GM18951 (cell line): Measurements from ENCODE around the gene LTBP1.

Experiments
- POLR2A ChIP-seq: IDR thresholded peaks from 4 replicates; pipeline ENCODE4 v1.6.1; 2011; ENCODE audit warnings: mild to moderate bottlenecking; ENCODE audit not compliant: insufficient read length, insufficient read depth; ENCODE audit errors: extremely low read depth
- in situ Hi-C: fragments of 300-500 bp; cut with MboI; formaldehyde crosslinking; loops from one replicate; pipeline ENCODE4 v1.12.0; 2022; ENCODE audit warnings: low sequenced_read_pairs, mixed read lengths, inconsistent platforms; ENCODE audit not compliant: unreplicated experiment

The LTBP1 gene

DNA sequence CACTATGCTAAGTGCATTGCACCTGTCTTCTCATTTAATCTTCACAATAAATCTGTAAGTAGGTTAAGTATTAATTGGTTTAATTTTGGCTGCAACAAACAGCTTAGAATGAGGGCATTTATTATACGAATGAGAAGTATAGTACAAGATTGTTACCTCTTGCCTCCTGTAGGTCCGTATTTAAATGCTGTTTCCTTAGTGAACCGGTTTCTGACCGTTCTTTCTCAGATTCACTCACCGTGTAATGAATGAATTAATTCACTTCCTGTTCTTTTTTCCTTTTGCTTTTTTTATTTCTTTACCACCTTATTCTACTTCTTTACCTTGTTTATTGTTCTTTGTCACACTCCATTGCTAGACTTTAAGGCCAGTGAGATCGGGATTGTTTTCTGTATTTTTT lies 375.9 kb downstream of the LTBP1 start:
- no peak for TF ChIP-seq POLR2A
- in situ Hi-C loops = no loop called here

DNA sequence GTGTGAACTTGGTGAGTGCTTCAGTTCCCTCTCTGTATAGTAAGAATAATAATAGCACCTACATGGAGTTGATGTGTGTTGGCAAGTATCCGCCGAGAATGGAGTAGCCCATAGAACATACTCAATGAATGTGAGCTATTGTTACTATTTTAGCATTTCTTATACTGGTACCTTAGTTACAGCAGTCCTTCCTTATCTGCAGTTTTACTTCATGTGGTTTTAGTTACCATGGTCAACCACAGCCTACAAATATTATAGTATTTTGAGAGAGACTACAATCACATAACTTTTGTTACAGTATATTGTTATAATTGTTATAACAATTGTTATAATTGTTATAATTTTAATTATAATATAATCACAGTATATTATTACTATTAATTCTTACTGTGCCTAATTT lies 377.2 kb downstream of the LTBP1 start:
- no peak for TF ChIP-seq POLR2A
- in situ Hi-C loops = no loop called here

DNA sequence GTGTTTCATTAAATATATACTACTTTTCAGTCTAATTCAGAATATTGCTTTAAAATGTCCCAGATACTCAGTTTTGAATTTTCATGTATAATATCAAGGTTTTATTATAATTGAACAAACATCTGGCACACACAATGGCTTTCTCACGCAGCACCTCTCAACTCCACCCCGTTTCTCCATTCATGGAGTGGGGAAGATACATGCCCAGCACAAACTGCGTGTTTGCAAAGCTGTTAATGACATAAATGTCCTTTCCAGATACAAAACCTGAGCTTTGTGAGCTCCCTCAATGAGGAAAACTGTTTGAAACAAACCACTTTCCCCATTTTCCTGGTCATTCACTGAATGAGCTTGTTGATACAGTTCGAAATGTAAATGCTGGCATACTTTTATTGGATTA lies 379.3 kb downstream of the LTBP1 start:
- no peak for TF ChIP-seq POLR2A
- in situ Hi-C loops = no loop called here

DNA sequence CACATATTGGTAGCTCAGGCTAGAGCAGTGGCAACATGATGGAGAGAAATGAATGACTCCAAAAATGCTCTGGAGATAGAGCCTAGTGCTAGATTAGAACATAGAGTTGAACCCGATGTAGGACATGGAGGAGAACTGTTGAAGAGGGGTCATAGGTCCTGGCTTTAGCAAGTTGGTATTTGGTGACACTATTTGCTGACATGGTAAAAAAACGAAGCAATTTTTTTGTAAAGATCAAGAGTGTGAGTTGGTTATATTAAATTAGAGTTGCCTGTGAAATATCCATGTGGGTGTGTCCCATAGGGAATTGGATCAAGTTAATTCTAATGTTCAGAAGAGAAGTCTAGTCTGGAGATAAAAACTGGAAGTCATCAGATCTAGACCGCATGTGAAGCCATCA lies 386.7 kb downstream of the LTBP1 start:
- in situ Hi-C loops = no loop called here
- no peak for TF ChIP-seq POLR2A

DNA sequence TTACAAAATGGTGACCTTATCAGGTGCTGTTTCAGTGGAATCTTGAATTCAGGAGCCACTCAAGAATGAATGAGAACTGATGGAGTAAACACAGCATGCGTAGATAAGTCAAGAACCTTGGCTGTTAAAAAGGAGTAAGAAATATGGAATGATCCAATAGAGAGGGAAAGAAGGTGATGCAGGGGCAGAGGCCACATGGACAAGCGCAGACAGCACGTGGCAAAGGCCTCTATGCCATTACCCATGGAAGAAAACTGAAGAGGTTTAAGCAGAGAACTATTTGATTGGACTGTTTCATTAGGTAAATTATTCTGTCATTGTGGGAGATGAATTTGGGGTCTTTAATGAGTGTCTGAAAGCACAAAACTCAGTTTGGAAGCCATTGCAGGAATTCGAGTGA lies 387.3 kb downstream of the LTBP1 start:
- TF ChIP-seq POLR2A = no peak
- in situ Hi-C loops = no loop called here

DNA sequence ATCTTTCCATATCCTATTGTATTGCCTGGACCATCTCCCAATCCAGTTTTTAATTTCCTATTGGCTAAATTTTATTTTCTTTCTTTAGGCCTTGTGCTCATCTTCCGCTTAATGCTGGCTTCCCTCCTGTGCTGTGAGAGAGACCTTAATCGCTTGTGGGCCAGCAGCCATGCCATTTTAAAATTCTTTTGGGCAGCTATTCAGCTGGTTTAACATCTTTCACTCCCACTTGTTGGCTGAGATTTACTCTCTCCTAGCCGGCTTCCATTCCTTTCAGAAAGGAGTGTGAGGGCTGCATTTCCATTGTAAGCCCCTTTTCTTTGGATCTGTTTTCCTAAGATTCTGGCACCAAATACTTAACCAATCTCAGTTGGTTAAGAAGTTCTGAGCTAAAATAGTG lies 388.8 kb downstream of the LTBP1 start:
- in situ Hi-C loops = no loop called here
- TF ChIP-seq POLR2A = no peak

DNA sequence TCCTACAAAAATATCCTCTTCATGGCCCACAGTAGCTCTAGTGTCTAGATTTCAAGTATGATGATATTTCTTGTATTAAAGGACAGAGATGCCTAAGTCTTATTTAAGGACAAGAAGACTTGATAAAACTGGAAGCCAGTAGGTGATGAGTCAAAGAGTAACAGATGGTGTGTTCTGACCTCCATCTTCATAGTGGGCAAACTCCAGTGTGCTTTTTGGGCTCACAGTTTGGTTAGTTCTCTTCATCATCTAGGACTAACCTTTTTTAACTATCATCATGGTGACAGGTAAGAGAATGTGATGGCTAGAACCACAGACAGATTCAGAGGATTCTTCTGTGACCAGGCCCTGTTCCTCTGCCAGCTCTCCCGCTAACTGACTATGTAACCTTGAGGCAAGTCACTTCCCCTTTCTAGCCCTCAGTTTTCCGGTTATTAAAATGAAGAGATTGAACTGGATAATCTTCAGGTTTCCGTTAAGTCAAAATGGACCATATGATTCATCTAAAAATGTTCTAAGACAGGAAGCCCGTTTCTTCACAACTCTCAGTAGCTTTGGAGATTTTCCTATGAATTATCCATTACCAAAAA lies 389.4 kb downstream of the LTBP1 start:
- in situ Hi-C loops = no loop called here
- TF ChIP-seq POLR2A = no peak

DNA sequence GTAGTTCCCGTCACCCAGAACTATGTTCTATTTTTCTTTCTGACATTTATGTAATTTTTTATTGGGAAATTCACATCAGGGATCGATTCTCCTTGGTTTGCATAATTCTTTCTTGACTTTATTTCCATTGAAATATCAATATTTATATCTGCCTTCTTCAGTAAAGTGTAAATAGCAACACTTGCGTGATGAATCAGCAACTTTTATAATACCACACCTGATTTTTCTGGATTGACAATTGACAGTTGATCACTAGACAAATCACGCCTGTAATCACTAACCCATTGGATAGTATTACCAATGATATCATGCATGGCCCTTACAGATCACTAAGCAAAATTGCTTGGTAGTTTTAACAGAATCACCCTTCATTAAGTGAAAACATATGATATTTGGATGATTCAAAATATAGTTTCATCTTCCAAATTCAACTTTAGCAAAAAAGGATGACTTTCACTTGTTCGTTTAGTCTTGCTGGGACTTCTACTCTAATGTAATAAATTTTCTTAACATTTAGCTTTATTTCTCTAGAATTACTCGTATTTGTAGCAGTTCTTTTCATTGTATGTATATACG lies 390.7 kb downstream of the LTBP1 start:
- no peak for TF ChIP-seq POLR2A
- in situ Hi-C loops = no loop called here

DNA sequence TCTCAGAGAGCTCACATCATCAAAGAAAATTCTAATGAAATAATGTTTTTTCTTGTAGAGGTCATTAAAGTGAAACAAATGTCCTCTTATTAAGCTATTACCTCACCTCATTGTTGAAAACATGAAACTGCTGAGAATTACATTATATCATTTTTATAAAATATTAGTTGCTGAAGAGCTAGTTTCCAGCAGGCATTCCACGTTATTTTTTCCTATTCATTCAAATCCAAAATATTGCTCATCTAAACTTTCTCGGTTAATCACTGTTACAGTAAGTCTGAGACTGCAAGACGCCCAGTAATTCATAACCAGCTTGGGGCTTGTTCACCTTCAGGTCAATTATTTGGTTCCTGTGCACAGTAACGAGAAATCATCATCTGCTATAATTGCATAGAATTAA lies 391.2 kb downstream of the LTBP1 start:
- in situ Hi-C loops = no loop called here
- TF ChIP-seq POLR2A = no peak

DNA sequence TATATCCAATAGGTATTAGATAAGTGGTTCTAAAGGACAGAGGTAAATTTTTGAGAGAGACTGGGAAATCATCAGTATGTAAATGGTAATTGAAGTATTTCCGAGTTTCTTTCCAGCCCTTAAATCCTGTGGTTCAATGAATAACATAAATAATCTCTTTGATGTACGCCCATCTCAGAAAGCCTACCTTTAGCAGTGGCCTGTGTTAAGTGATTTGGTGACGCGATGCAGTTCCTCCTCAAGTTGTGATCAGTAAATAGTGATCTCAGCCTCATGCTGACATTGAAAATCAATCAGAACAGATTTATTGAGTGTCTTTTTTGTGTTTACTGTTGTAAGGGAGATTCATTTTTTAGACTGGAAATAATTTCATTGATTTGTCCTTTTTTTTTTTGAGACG lies 392.5 kb downstream of the LTBP1 start:
- no peak for TF ChIP-seq POLR2A
- in situ Hi-C loops = no loop called here

DNA sequence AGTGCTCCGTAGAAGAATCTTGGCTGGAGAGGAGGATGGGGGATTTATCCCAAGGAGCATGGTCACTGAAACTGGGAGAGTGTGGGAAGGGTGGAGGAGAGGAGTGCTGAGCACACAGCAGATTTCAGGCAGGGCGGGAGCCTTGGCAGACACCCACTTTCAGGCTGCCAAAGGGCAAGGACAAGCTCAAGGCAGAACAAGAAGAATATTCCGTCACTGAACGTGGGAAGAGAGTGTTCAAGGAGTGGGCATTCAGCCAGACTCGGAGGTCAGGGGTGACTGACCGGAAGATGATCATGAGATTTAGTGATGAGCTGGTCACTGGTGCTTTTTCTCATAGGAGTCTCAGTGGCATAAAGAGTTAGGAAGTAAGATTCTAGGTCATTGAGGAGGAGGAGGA lies 393.5 kb downstream of the LTBP1 start:
- TF ChIP-seq POLR2A = no peak
- in situ Hi-C loops = no loop called here

DNA sequence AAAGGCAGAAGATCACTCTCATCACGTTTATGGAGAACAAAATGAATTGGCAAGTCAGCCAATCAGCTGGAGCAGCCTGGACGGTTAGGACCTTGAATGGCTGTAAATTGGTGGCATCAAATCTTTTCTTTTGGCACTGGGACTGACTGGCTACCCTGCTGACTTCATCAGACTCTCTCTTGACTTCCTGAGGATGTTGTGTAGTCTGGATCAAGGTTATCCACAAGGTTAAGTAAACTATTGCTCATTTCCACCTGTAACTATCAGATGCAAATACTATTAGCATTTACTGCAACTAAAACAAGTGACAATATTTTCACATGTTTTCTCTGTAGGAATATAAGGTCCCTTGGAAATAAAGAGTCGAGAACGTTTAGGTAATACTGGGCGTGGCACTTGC lies 395.4 kb downstream of the LTBP1 start:
- in situ Hi-C loops = no loop called here
- TF ChIP-seq POLR2A = no peak

DNA sequence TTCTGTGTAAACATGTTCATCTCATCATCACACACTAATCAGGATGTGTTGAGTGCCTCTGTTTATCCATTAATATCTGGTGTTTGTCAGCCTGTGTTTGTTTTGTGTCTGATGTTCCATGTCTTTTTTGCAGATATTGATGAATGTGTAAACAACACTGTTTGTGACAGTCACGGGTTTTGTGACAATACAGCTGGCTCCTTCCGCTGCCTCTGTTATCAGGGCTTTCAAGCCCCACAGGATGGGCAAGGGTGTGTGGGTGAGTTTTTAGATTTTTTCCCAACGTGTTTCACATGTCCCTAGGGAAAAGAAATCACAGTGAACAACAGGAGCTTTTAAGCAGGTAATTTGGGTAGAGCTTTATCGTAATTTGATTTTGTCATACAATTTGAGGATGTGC lies 396.0 kb downstream of the LTBP1 start:
- TF ChIP-seq POLR2A = no peak
- in situ Hi-C loops = no loop called here

DNA sequence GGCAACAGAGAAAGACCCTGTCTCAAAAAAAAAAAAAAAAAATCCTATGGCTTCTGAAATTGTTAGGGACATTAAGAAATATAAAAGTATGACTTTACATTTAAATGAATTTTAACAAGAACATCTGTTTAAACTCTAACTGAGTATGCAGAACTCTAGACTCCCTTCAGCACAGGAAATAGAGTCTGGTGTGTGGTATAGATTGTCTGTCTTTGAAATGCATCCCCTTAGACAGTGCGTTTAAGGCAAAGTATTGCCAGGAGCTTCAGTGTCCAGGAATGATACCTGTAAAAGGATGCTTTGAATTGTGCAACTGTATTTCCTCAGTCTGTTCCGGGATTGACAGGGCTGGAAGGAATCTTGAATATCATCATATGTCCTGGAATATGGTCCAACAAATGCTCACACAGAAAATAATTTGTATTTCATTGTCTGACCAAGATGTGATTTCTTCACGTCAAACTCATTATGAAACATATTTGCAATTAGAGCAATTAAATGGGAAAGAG lies 396.7 kb downstream of the LTBP1 start:
- TF ChIP-seq POLR2A = no peak
- in situ Hi-C loops = no loop called here

DNA sequence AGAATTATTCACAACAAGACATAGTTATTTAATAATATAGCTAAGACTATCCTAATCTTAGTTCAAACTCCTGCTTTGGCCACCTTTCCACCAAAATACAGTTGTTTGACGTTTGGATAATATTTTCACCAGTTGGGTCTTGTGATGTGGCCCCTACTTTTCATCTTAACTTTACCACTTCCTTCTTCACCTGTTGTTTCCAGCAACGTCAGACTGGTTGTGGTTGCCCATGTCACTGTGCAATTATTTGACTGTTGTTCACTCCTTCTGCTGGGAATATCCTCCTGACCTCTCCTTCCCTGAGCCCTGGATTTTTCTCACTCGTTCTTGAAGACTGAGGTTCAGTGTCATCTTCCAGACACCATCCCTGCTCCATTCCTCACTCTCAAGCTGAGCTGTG lies 397.5 kb downstream of the LTBP1 start:
- in situ Hi-C loops = no loop called here
- TF ChIP-seq POLR2A = no peak

DNA sequence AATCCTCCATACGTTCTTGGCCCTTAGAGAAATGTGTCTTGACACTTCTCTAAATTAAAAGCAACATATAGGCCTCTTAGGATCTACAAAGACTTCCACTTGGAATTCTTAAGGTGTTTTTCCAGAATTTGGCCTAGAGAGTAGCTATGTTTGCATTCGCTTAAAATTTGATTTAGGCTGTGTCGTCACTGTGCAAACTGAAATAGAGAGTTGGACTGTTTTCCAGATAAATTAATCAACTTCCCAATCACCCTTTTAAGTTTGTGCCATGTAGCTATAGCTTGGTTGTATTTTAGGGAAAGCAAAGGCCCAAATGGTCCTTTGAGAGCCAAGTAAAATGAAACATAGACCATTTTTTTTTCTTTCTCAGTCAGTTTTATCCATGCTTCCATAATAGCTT lies 401.1 kb downstream of the LTBP1 start:
- in situ Hi-C loops = no loop called here
- no peak for TF ChIP-seq POLR2A
